ENCODE data around the gene TRAF3IP1. TPM values are rescaled to one million over a fixed set of nuclear protein-coding genes. Genes with fewer than 3 reads are reported as not detected.

Gene TRAF3IP1
- total and polyA plus RNA-seq, 2 donors (not counting 1 experiment from before 2014, with no cell fraction given), result 1.4 to 15.5 TPM

DNA sequence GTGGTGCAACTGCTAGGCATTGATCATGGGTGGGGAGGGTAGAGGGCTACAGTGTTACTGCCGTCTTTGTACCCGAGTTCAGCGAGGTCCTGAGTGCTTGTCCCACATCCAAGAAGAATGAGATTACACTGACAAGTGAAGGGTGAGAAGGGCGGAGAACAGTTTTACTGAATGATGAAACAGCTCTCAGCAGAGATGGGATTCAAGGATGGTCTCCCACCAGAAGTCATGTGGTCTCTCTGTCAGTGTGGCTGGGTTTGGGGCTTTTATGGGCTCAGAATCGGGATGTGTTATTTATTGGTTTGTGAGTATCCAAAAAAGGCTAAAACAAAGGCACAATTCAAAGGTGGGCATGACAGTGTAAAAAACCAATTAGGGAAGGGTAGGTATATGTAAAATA is 95.6 kb downstream of the TRAF3IP1 start:
- H3K4me3 Mint-ChIP-seq, result no peak overlapping the region
- H3K36me3 ChIP-seq (replicated peaks in 1 of 2; ENCODE audit: control extremely low read depth in 1 of 2, control insufficient read depth in 1 of 2, extremely low read depth in 1 of 2, insufficient read depth in 2 of 2, low read length in 1 of 2), result no peaks in the 10 kb centered on the region
- POLR2A ChIA-PET, result no interaction called here
- no peak for TF ChIP-seq EZH2 (IDR thresholded peaks at IDR 0.05; ENCODE audit: borderline replicate concordance, insufficient read depth, low read depth, low read length, poor library complexity, severe bottlenecking)
- TF ChIP-seq, protein P1, sequence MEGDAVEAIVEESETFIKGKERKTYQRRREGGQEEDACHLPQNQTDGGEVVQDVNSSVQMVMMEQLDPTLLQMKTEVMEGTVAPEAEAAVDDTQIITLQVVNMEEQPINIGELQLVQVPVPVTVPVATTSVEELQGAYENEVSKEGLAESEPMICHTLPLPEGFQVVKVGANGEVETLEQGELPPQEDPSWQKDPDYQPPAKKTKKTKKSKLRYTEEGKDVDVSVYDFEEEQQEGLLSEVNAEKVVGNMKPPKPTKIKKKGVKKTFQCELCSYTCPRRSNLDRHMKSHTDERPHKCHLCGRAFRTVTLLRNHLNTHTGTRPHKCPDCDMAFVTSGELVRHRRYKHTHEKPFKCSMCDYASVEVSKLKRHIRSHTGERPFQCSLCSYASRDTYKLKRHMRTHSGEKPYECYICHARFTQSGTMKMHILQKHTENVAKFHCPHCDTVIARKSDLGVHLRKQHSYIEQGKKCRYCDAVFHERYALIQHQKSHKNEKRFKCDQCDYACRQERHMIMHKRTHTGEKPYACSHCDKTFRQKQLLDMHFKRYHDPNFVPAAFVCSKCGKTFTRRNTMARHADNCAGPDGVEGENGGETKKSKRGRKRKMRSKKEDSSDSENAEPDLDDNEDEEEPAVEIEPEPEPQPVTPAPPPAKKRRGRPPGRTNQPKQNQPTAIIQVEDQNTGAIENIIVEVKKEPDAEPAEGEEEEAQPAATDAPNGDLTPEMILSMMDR (IDR thresholded peaks at IDR 0.05), result no peak
- no peaks in the 10 kb centered on the region for H3K79me2 ChIP-seq (ENCODE audit: control insufficient read depth, insufficient read depth, low read length)
- H3K9me3 ChIP-seq (ENCODE audit: control extremely low read depth in 1 of 3, control insufficient read depth in 2 of 3, insufficient read depth in 1 of 3, low read length in 2 of 3), result peaks cover 0 to 11% (median 11%) of the 10 kb centered on the region in 3 donors
- no peaks in the 10 kb centered on the region for H3K27me3 Mint-ChIP-seq
- no peak overlapping the region for H3K9ac ChIP-seq (ENCODE audit: low read length)
- no peak overlapping the region for H3K4me3 ChIP-seq (ENCODE audit: control extremely low read depth in 1 of 5, extremely low read depth in 1 of 5, insufficient read depth in 1 of 5, low read depth in 2 of 5, low read length in 4 of 5)
- H3K4me1 Mint-ChIP-seq, result no peaks in the 10 kb centered on the region
- 98% methylated on average over 5 of the region's 5 CpGs for WGBS (ENCODE audit: insufficient coverage)
- H3K27ac Mint-ChIP-seq, result no peak overlapping the region
- peaks cover 7% of the 10 kb centered on the region for H3K9me3 Mint-ChIP-seq (ENCODE audit: insufficient read depth)
- no peaks in the 10 kb centered on the region for H4K20me1 ChIP-seq (ENCODE audit: control insufficient read depth, insufficient read depth, low read length, poor library complexity, severe bottlenecking)
- H3K27me3 ChIP-seq (replicated peaks in 1 of 4; ENCODE audit: control extremely low read depth in 1 of 4, control insufficient read depth in 3 of 4, insufficient read depth in 4 of 4, low read length in 3 of 4), result peaks cover 0 to 3% (median 0%) of the 10 kb centered on the region in 4 experiments
- intact Hi-C loops (cut with micrococcal nuclease), result no loop called here
- no peak for DNase-seq
- no peak overlapping the region for H3K4me2 ChIP-seq (replicated peaks; ENCODE audit: low read depth, low read length, poor library complexity, severe bottlenecking)
- CTCF ChIA-PET, result no interaction called here
- no peak overlapping the region for H2AFZ ChIP-seq (ENCODE audit: insufficient read depth, low read depth, low read length, poor library complexity, severe bottlenecking)
- H3K4me1 ChIP-seq (ENCODE audit: control insufficient read depth in 2 of 2, insufficient read depth in 2 of 2, low read length in 2 of 2), result no peaks in the 10 kb centered on the region
- no peak overlapping the region for H3K27ac ChIP-seq (ENCODE audit: low read length in 2 of 2)
- no peak for ATAC-seq (ENCODE audit: low read depth)

DNA sequence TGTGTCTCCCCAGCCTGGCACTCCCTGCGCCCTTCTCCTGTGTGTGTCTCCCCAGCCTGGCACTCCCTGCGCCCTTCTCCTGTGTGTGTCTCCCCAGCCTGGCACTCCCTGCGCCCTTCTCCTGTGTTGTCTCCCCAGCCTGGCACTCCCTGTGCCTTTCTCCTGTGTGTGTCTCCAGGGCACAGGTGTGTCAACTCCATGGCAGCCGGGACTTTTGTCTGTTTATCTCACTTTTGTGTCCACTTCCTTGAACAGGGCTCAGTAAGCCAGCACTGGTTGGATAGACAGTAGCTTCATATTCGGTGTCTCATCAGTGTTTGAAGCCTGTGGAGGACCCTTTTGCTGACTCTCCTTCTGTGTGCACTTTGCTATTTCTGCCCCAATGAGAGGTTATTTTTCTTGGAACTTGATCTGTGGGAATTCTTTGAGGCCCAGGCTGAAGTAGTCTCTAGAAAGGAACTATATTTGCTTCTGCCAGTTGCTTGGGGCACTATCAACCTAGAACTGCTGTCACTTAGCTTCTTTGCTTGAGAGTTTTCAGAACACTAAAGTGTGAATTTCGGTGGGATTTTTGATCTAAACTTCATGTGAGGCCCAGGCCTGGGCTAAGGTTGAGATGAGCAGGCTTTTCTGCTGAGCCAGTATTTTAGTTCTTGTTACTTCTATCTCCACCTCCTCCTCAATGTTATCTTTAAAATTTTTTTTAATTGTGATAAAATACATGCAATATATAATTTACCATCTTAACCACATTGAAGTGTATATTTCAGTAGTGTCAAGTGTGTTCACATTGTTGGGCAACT is 98.1 kb downstream of the TRAF3IP1 start:
- Histone ChIP-seq H3K79me2 (ENCODE audit: control insufficient read depth, insufficient read depth, low read length) (no peaks in the 10 kb centered on the region), H3K27ac (ENCODE audit: low read length in 2 of 2) (no peak overlapping the region), H3K27me3 (replicated peaks in 1 of 4; ENCODE audit: control extremely low read depth in 1 of 4, control insufficient read depth in 3 of 4, insufficient read depth in 4 of 4, low read length in 3 of 4) (peaks cover 0 to 3% (median 0%) of the 10 kb centered on the region in 4 experiments)

More for the DNA sequence above, 98.1 kb downstream of the TRAF3IP1 start:
- no peak for TF ChIP-seq EZH2 (IDR thresholded peaks at IDR 0.05; ENCODE audit: borderline replicate concordance, insufficient read depth, low read depth, low read length, poor library complexity, severe bottlenecking)
- TF ChIP-seq, protein P1 (IDR thresholded peaks at IDR 0.05), result no peak
- Mint-ChIP-seq H3K4me3 (no peak overlapping the region), H3K27ac (no peak overlapping the region), H3K27me3 (no peaks in the 10 kb centered on the region), H3K9me3 (ENCODE audit: insufficient read depth) (peaks cover 7% of the 10 kb centered on the region), H3K4me1 (no peaks in the 10 kb centered on the region)
- Histone ChIP-seq H3K4me3 (ENCODE audit: control extremely low read depth in 1 of 5, extremely low read depth in 1 of 5, insufficient read depth in 1 of 5, low read depth in 2 of 5, low read length in 4 of 5) (no peak overlapping the region), H4K20me1 (ENCODE audit: control insufficient read depth, insufficient read depth, low read length, poor library complexity, severe bottlenecking) (no peaks in the 10 kb centered on the region), H3K9ac (ENCODE audit: low read length) (no peak overlapping the region), H3K4me1 (ENCODE audit: control insufficient read depth in 2 of 2, insufficient read depth in 2 of 2, low read length in 2 of 2) (no peaks in the 10 kb centered on the region), H2AFZ (ENCODE audit: insufficient read depth, low read depth, low read length, poor library complexity, severe bottlenecking) (no peak overlapping the region), H3K4me2 (replicated peaks; ENCODE audit: low read depth, low read length, poor library complexity, severe bottlenecking) (no peak overlapping the region), H3K9me3 (ENCODE audit: control extremely low read depth in 1 of 3, control insufficient read depth in 2 of 3, insufficient read depth in 1 of 3, low read length in 2 of 3) (peaks cover 0 to 11% (median 11%) of the 10 kb centered on the region in 3 donors), H3K36me3 (replicated peaks in 1 of 2; ENCODE audit: control extremely low read depth in 1 of 2, control insufficient read depth in 1 of 2, extremely low read depth in 1 of 2, insufficient read depth in 2 of 2, low read length in 1 of 2) (no peaks in the 10 kb centered on the region)
- DNase-seq (no peak), ATAC-seq (ENCODE audit: low read depth) (no peak)
- POLR2A ChIA-PET, result no interaction called here
- CTCF ChIA-PET, result no interaction called here
- intact Hi-C loops (cut with micrococcal nuclease), result no loop called here
- WGBS (ENCODE audit: insufficient coverage), result 98% methylated on average over 5 of the region's 6 CpGs

Measured in B cell (primary cell).